C4-2B (cell line): ENCODE measurements around the gene TENM4.

Experiments
- ZFX ChIP-seq: fragments of 450-650 bp; IDR thresholded peaks from 2 replicates; pipeline ENCODE4 v1.6.1; 2017
- TF ChIP-seq, protein P1 (sequence below): fragments of 450-650 bp; conservative IDR thresholded peaks from 2 replicates; pipeline ENCODE4 v1.5.1; 2017; ENCODE audit warnings: mild to moderate bottlenecking

DNA sequence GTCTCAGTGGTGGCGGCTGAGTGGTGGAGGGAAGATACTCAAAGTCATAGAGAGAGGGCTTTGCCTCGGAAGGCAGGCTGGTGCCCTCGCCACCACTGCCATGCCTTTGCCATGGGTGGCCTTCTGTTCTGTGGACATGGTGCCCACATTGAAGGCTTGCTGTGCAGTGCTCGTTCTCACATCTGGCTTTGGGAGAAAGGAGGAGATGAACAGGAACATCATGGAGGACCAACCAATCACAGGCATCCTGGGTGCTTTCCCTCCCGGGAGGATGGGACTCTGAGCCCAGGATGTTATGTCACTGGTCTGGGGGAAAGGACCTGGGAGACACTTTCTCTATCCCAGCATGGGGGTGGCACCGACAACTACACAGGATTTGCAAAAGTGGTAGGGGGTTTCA is 783.8 kb downstream of the TENM4 start:
- TF ChIP-seq, protein P1, sequence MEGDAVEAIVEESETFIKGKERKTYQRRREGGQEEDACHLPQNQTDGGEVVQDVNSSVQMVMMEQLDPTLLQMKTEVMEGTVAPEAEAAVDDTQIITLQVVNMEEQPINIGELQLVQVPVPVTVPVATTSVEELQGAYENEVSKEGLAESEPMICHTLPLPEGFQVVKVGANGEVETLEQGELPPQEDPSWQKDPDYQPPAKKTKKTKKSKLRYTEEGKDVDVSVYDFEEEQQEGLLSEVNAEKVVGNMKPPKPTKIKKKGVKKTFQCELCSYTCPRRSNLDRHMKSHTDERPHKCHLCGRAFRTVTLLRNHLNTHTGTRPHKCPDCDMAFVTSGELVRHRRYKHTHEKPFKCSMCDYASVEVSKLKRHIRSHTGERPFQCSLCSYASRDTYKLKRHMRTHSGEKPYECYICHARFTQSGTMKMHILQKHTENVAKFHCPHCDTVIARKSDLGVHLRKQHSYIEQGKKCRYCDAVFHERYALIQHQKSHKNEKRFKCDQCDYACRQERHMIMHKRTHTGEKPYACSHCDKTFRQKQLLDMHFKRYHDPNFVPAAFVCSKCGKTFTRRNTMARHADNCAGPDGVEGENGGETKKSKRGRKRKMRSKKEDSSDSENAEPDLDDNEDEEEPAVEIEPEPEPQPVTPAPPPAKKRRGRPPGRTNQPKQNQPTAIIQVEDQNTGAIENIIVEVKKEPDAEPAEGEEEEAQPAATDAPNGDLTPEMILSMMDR = no peak
- TF ChIP-seq ZFX = no peak
